GM06990 (cell line): ENCODE data around the gene HIRA.

Experiments used
- DNase-seq: peaks from one replicate; pipeline ENCODE4 v3.0.0-alpha.2; 2011; ENCODE audit not compliant: insufficient read length; ENCODE audit errors: extremely low read depth
- H3K27me3 ChIP-seq: replicated peaks from 2 replicates; pipeline ENCODE4 v1.6.0; 2011; ENCODE audit warnings: low read length; ENCODE audit not compliant: control insufficient read depth, insufficient read depth
- H3K36me3 ChIP-seq: 2 replicates; pipeline ENCODE4 v1.5.1; 2011; ENCODE audit warnings: low read length; ENCODE audit not compliant: control insufficient read depth, insufficient read depth
- H3K4me3 ChIP-seq: replicated peaks from 2 replicates; pipeline ENCODE4 v1.5.1; 2011; ENCODE audit warnings: low read depth, mild to moderate bottlenecking, control low read depth, low read length
- CTCF ChIP-seq: IDR thresholded peaks from 2 replicates; pipeline ENCODE4 v1.5.1; 2011; ENCODE audit warnings: low read length, control low read depth, mild to moderate bottlenecking, inconsistent platforms; ENCODE audit not compliant: insufficient read depth, poor library complexity, severe bottlenecking

Gene HIRA

GRCh38 chr22:19478045-19478900 is 46.7 kb upstream of the HIRA start:
- DNase-seq = no peak
- peaks cover 9% of the 10 kb centered on the region for H3K36me3 ChIP-seq
- H3K4me3 ChIP-seq = peak overlapping the region; percentile 74
- TF ChIP-seq CTCF = no peak
- H3K27me3 ChIP-seq = no peaks in the 10 kb centered on the region

GRCh38 chr22:19477321-19478044 is 46.0 kb upstream of the HIRA start:
- H3K27me3 ChIP-seq = no peaks in the 10 kb centered on the region

GRCh38 chr22:19476023-19476422 is 44.5 kb upstream of the HIRA start:
- TF ChIP-seq CTCF = no peak
- Histone ChIP-seq H3K4me3 (no peak overlapping the region), H3K36me3 (peaks cover 26% of the 10 kb centered on the region), H3K27me3 (no peaks in the 10 kb centered on the region)
- DNase-seq = no peak

More at GRCh38 chr22:19477321-19478044, 46.0 kb upstream of the HIRA start:
- no peak for DNase-seq
- TF ChIP-seq CTCF = peak; percentile 18
- H3K4me3 ChIP-seq = peak overlapping the region; percentile 74
- peaks cover 15% of the 10 kb centered on the region for H3K36me3 ChIP-seq

GRCh38 chr22:19473578-19473977 is 42.0 kb upstream of the HIRA start:
- peak; percentile 6 for TF ChIP-seq CTCF
- DNase-seq = no peak
- Histone ChIP-seq H3K27me3 (no peaks in the 10 kb centered on the region), H3K36me3 (peaks cover 46% of the 10 kb centered on the region), H3K4me3 (no peak overlapping the region)

GRCh38 chr22:19472233-19472632 is 40.7 kb upstream of the HIRA start:
- peaks cover 58% of the 10 kb centered on the region for H3K36me3 ChIP-seq
- DNase-seq = no peak
- no peak for TF ChIP-seq CTCF
- H3K4me3 ChIP-seq = no peak overlapping the region
- no peaks in the 10 kb centered on the region for H3K27me3 ChIP-seq
